Activated T-cell treated with anti-CD3 and anti-CD28 coated beads for 48 hours (primary cell): Measurements from ENCODE around the gene XBP1.
"Not testable (repeated sequence)": the region's sequence is repeated elsewhere in the genome, so short reads cannot be mapped to it uniquely, and the experiment has no call there.

Experiments
- DNase-seq: peaks from one replicate; pipeline ENCODE4 v3.0.0-alpha.2; 2020; ENCODE audit warnings: low read depth

XBP1 gene

DNA sequence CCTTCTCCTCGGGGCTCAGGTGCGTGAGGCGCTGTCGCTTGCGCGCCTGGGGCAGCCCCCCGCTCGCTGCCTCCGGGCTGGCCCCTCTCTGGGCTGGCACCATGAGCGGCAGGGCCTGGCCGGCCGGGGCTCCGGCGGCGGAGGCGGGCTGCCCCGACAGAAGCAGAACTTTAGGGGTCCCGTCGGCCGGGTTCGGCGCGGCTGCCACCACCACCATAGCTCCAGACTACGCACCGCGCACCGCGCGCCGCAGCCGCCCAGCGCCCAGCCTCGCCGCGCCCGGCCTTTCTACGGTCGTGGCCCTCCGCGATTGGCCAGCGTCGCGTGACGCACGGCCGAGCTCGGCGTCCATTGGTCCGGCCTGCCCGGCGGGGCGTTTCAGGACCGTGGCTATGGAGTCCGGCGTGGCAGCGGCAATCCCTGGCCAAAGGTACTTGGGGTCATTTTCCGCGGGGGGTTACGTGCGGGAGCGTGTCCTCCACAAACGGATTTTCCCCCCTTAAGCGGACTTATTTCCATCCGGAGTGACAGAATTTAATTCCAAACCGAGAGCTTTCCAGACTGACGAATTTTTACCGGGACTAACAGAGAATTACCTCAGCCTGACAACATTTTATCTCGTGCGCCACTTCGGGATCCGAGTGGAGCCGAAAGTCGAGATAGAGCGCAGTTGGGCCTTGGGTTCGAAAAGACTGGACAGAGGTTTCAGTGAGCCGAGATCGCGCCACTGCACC lies at the start of gene XBP1:
TSS of gene XBP1 (minus strand) at position 262 of the 734 bp plus-strand sequence.
- DNase-seq = peak; percentile 90

DNA sequence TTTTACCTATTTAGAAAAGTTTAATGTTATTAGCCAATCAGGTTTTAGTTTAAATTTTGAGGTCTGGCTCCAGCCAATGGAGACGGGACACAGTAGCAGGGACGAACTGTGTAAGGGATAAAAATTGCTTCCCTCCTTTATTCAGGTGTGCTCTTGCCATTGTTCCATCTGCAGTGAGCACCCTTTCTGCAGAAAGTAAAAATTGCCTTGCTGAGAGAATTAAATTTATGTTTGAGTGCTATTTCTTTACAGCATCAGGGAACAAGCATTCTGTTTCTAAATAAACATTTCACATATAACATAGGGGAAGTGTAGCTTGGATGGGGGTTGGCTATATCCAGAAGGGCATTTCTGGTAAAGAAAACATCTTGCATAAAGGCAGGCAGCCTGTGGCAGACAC lies 46.6 kb upstream of the XBP1 start:
- no peak for DNase-seq

DNA sequence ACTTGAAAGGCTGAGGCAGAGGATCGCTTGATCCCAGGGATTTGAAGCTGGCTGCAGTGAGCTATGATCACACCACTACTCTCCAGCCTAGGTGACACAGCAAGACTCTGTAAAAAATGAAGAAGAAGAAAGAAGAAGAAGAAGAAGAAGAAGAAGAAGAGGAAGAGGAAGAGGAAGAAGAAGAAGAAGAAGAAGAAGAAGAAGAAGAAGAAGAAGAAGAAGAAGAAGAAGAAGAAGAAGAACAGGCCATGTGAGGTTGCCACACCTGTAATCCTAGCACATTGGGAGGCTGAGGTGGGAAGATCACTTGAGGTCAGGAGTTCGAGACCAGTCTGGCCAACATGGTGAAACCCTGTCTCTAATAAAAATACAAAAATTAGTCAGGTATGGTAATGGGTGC lies 43.9 kb upstream of the XBP1 start:
- not testable (repeated sequence) for DNase-seq

DNA sequence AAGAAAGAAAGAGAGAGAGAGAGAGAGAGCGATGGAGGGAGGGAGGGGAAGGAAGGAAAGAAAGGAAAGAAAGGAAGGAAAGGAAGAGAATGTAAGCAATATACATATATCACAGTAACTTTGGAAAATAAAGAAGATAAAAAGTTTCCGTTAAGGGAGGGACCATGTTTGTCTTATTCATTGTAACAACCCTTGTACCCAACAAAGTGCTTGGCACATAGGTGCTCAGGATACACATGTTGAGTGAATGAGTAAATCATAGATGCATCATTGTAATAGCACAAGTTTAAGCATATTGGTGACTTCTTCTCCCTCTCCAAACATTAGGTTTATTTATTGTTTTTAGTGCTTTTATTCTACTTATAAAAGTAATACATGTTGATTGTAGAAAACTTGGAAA lies 43.3 kb upstream of the XBP1 start:
- DNase-seq = no peak

DNA sequence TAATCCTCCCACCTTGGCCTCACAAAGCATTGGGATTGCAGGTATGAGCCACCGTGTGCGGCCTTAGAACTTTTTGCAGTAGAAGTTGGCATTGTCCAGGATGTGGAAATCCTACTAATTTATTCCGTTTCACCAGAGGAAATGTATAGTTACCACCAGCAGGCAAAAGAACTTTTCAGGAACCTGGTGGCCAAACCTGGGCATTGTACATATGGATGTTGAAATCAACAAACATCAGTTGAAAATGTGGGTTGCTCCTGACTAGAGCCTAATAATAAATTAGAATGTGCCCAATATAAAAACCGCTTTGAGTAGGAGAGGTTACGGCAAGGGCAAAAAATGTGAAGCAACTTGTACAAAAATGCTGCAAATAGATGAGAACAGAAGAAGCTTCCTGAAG lies 40.7 kb upstream of the XBP1 start:
- no peak for DNase-seq

DNA sequence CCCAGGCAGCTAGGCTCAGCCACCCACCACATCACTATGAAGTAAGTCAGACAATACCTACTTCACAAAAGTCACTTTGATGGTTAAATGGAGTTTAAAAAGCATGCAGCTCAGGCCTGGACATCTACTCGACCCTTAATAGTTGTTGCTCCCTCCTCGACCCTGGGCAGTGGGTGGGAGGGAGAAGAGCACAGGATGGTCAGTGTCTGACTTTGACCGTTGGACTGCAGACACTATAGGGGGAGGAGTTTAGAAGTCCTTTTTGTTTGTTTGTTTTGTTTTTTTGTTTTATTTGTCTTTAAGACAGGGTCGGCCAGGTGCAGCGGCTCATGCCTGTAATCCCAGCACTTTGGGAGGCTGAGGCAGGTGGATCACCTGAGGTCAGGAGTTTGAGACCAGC lies 38.6 kb upstream of the XBP1 start:
- DNase-seq = no peak

DNA sequence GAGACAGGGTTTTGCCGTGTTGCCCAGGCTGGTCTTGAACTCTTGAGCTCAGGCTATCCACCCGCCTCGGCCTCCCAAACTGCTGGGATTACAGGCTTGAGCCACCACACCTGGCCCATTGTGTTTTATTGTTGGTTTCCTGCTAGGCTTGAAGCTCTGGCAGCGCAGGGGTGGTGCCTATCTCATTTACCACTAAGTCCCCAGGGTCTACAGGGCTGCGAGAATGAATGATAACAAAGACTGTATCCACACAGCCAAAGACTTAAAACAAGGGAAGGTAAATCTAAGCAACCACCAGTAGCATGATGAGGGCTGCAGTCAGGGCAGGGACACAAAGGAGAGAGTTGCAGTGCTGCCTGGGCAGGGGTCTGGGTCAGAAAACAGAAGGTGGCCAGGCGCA lies 37.3 kb upstream of the XBP1 start:
- no peak for DNase-seq

DNA sequence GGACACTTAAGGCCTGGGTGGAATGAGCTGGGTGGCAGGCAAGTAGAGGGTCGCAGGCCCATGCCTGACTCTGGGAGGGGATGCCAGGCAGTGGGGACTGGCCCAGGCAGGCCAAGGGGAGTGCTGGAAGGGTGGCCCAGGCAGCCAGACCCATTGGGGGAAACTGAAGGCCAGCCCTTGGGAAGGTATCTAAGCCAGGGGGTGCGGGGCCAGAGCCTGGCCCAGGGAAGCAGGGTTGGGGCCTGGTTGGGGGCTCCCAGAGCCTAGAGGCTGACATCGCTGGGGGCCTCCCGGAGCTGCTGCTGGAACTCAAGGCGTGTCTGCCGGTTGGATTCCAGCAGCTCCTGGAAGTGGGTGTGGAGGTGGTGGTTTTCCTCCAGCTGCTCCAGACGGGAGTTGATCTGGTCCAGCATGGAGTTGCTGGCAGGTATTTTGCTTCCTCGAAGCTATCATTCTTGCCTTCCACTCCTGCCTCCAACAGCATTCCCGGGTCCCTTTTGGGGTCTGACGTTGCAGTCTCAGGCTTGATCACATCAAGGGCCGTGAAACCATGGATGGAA lies 35.3 kb upstream of the XBP1 start:
- DNase-seq = no peak

DNA sequence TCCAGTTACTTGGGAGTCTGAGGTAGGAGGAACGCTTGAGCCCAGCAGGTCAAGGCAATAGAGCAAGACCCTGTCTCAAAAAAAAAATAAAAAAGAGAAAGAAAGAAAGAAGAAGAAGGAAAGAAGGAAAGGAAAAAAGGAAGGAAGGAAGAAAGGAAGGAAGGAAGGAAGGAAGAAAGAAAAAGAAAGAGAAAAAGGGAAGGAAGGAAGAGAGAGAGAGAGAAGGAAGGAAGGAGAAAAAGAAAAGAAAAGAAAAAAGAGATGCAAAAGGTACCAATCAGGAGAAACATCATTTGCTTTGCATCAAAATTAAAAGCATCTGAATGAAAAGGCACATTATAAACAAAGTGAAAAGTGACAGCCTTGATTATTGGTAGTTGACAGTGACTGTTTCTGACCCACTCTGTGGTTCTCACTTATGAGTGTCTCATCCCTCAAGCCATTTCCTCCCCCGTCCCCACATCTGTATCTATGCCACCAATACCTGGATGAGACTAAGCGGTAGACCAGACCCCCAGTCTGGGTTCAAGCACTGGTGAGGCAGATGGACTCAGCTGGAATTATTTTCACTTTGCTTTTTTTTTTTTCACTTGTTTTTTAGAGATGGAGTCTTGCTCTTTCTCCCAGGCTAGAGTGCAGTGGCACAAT lies 33.0 kb upstream of the XBP1 start:
- no peak for DNase-seq

DNA sequence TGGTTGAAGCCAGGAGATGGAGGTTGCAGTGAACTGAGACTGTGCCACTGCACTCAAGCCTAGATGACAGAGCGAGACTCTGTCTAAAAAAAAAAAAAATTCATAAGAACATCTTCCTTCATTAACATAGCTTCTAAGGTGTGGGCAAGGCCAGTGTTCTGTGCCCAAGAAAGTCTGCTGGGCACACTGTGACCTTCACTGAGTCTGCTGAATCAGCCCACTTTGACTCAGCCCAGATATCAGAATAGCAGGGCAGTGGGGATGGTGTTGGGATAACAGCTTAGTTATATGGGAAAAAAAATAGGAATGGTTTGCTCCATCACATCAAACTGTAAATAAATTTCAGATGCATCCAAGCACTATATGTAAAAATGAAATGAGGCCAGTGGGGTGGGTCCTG lies 32.4 kb upstream of the XBP1 start:
- no peak for DNase-seq

DNA sequence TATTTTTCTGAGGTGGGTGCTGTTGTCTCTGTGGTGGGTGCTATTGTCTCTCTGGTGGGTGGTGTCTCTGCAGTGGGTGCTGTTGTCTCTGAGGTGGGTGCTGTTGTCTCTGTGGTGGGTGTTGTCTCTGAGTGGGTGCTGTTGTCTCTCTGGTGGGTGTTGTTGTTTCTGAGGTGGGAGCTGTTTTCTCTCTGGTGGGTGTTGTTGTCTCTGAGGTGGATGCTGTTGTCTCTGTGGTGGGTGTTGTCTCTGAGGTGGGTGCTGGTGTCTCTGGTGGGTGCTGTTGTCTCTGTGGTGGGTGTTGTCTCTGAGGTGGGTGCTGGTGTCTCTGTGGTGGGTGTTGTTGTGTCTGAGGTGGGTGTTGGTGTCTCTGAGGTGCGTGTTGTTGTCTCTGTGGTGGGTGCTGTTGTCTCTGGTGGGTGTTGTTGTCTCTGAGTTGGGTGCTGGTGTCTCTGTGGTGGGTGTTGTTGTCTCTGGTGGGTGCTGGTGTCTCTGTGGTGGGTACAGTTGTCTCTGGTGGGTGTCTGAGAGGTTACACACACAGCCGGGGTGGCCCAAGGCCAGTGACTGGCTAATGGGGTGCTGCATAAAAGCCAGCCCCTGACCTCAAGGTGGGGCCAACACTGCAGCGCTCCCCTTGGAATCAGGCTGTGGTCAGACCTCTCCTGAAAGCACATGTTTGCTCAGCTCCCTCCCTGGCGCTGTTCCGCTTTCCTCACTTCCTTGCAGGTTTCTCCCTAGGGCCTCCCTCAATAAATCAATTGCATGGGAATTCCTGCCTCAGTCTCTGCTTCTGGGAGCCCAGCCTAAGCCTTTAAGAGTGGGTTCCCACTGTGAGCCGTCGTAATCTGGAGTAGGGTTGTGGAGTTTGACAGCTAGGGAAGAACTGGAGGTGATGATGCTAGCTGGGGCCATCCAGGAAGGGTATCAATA lies 31.0 kb upstream of the XBP1 start:
- no peak for DNase-seq

DNA sequence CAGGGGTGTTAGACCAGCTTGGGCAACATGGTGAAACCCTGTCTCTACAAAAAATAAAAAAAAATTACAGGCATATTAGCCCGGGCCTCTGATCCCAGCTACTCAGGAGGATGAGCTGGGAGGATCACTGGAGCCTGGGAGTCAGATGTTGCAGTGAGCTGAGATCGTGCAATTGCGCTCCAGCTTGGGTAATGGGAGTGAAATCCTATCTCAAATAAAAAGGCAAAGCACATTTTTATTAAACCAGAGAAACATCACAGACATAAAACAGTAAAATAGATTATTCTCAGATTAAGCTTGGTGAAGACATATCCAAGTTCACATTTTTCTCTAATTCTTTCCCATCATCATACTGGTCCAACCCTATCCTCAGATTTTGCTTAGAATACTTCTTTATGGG lies 30.1 kb upstream of the XBP1 start:
- no peak for DNase-seq

DNA sequence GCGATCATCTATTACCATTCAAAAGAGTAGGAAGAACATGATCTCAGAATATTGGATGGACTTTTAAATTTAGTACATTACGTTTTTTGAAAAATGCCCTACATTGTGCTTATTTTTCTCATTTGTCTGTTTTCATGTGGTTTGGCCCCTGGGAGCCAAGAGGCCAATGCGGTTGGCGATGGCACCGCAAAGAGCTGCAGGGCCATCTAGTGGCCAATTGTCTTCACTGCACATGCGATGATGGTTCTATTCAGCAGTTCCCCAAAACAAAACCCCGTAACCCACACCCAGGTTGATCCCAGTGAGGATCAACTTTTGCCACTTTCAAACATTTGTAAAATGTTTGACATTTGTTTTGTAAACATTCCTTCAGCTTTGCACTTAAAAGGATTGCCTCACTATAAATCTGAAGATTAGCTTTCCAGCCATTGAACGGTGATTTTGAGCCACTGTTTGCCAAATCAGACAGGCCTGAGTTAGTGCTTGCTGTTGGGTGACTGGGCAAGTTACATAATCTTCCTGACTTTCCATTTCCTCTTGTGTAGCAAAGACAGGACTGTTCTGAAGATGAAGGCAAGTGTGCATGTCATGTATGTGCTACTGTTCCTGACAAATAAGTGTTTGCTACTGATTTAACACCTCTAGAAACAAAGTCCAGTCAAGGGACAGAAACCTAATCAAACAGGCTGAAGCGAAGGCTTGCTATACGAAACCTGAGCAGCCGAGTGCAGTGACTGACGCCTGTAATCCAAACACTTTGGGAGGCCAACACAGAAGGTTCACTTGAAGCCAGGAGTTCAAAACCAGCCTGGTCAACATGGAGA lies 29.2 kb upstream of the XBP1 start:
- peak; percentile 59 for DNase-seq

DNA sequence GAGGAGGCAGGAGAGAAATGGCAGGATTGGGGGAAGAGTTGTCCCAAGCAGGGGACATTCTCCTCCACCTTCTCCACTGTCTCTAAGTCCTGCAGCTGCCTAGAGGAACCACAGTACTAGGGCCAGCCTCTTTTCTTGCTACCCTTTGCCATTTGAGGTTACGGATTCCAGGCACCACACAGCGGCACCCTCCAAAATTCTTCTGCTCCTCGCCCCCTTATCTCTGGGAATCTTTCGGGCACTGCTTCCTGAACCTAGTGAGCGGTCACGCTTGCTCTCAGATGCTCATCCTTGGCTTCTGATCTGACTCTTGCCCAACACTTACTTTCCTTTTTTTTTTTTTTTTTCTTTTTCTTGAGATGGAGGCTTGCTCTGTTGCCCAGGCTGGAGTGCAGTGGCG lies 26.6 kb upstream of the XBP1 start:
- no peak for DNase-seq

DNA sequence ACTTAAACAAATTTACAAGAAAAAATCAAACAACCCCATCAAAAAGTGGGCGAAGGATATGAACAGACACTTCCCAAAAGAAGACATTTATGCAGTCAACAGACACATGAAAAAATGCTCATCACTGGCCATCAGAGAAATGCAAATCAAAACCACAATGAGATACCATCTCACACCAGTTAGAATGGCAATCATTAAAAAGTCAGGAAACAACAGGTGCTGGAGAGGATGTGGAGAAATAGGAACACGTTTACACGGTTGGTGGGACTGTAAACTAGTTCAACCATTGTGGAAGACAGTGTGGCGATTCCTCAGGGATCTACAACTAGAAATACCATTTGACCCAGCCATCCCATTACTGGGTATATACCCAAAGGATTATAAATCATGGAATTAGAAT lies 26.1 kb upstream of the XBP1 start:
- DNase-seq = not testable (repeated sequence)

DNA sequence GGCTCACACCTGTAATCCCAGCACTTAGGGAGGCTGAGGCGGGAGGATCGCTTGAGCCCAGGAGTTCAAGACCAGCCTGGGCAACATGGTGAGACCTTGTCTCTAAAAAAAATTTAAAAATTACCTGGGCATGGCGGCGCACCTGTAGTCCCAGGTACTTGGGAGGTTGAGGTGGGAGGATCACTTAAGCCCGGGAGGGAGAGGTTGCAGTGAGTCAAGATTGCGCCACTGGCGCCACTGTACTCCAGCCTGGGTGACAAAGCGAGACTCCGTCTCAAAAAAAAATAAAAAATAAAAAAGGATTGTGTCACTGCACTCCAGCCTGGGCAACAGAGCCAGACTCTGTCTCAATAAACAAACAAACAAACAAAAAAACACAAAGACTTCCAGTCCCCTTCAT lies 24.1 kb upstream of the XBP1 start:
- not testable (repeated sequence) for DNase-seq

DNA sequence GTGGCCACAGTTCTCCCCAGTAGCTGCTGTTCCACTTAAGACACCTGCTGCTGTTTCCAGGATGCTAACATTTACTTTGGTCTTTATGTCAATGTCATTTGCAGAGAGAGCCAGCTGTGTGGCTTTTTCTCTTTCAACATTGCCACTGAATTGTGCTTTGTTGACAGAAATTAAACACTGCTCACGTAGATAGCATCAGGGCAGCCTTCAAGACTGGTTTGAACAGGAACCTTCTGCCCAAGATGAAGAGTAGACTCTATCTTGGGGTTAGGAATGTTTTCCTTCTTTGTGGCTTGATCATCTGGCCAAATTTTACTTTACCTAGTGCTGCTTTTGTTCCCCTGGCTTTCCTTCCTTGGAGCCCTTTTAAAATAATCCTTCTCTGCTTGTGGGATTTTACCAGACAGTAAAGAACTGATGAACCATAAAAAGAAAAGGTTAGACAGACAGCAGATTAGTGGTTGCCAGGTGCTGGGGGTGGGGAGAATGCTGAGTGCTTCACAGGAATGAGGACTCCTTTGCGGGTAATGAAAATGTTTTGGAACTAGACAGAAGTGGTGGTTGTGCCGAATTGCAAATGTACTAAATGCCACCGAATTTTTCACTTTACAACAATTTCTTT lies 22.7 kb upstream of the XBP1 start:
- DNase-seq = no peak

DNA sequence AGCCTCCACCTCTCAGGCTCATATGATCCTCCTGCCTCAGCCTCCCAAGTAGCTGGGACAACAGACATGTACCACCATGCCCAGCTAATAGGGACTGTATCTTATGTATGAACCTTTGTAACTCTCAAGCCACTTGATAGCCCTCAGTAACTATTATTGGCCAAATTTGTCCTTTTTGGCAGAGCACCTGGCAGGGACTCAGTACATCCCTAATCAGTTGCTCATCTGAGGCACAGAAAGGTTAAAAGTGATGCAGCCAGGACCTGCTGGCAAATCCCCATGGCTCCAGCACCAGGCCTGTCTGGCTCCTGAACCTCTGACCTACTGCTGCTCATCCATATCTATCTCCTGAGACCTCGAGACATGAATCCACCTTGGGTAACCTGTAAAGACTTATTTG lies 21.1 kb upstream of the XBP1 start:
- no peak for DNase-seq

DNA sequence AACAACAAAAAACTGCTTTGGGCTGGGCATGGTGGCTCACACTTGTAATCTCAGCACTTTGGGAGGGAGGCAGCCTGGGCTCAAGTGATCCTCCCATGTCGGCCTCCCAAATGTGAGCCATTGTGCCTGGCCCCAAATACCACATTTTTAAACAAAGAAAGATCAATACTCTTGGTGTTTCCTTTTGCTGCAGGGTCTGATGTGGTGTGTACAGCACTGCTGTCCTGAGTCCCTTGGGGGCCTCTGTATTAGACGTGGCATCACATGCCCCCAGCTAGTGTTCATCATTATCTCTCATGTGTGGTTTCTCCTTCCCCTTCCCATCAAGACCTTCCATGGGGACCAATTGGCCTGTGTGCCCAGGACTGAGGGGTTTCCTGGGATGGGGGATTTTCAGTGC lies 20.5 kb upstream of the XBP1 start:
- no peak for DNase-seq

DNA sequence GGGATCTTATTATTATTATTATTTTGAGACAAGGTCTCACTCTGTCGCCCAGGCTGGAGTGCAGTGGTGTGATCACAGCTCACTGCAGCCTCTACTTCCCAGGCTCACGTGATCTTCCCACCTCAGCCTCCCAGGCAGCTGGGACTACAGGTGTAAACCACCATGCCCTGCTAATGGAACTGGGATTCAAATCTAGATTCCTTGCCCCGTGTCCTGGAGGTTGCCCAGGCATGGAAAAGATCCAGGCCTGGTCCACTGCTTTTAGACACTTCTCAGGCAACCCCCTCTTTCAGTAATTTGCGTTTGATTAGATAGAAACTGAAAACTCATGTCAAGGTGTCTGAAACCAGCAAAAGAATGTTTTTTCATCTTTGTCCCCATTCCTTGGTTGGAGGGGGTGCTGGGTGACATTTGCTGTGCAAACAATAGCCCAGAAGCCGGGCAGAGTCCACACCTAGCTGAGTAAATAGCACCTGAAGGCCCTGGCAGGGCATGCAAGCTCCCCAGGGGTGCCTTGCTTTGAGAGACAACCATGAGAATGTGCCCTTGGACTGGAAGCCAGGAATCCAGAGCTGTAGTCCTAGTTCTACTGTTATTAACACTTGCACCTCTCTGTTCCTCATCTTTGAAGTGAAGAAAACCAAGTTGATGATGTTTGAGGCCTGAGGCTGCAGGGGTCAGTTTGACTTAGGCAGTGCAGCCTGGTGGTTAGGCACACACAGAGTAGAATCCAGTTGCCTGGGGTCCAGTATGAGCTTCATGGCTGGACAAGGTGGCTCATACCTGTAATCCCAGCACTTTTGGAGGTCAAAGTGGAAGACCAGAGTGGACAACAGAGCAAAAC lies 19.1 kb upstream of the XBP1 start:
- DNase-seq = no peak
